OCI-LY3 (cell line): ENCODE data around the gene DNASE1L2.

Source experiments
- H2AFZ ChIP-seq: fragments of 200-600, 300-600 bp; shearing (Covaris generic); 2 replicates; pipeline ENCODE4 v1.6.0; 2014; ENCODE audit warnings: antibody characterized with exemption, low read depth, low read length
- H3K27ac ChIP-seq: fragments of 200-600, 300-600 bp; sonication (generic); 2 replicates; pipeline ENCODE4 v1.5.1; 2014; ENCODE audit warnings: mild to moderate bottlenecking, low read length, moderate library complexity, mixed read lengths
- H3K27me3 ChIP-seq: fragments of 200-600, 300-600 bp; sonication (generic); 2 replicates; pipeline ENCODE4 v1.6.1; 2014; ENCODE audit warnings: low read depth, low read length, mixed read lengths
- H3K36me3 ChIP-seq: fragments of 200-600, 300-600 bp; sonication (generic); replicated peaks from 2 replicates; pipeline ENCODE3; 2014; ENCODE audit warnings: low read depth, low read length, mixed read lengths
- H3K4me1 ChIP-seq: fragments of 300-600, 200-600 bp; sonication (generic); 2 replicates; pipeline ENCODE4 v1.6.1; 2014; ENCODE audit warnings: low read length, mixed read lengths
- H3K4me2 ChIP-seq: fragments of 200-600, 300-600 bp; sonication (generic); 2 replicates; pipeline ENCODE4 v1.6.1; 2014; ENCODE audit warnings: low read length, mixed read lengths
- H3K4me3 ChIP-seq: fragments of 300-600, 200-600 bp; sonication (generic); 2 replicates; pipeline ENCODE4 v1.5.1; 2014; ENCODE audit warnings: antibody characterized with exemption, mild to moderate bottlenecking, low read length, moderate library complexity
- H3K79me2 ChIP-seq: fragments of 300-600, 200-600 bp; shearing (Covaris generic); 2 replicates; pipeline ENCODE4 v1.6.1; 2014; ENCODE audit warnings: mild to moderate bottlenecking, low read length, mixed read lengths
- H3K9ac ChIP-seq: fragments of 300-600, 200-600 bp; shearing (Covaris generic); 2 replicates; pipeline ENCODE4 v1.6.0; 2014; ENCODE audit warnings: mild to moderate bottlenecking, low read length, moderate library complexity
- H3K9me3 ChIP-seq: fragments of 200-600, 300-600 bp; shearing (Covaris generic); 2 replicates; pipeline ENCODE4 v1.6.1; 2014; ENCODE audit warnings: low read length, mixed read lengths; ENCODE audit not compliant: insufficient read depth
- H4K20me1 ChIP-seq: fragments of 200-600, 300-600 bp; sonication (generic); 2 replicates; pipeline ENCODE4 v1.6.1; 2016; ENCODE audit warnings: low read length, mixed read lengths; ENCODE audit not compliant: insufficient read depth
- CTCF ChIP-seq: fragments of 200-600, 300-600 bp; sonication (generic); IDR thresholded peaks from 2 replicates; pipeline ENCODE4 v1.5.1; 2014; ENCODE audit warnings: antibody characterized with exemption, low read length, low read depth
- EZH2phosphoT487 ChIP-seq: fragments of 200-600 bp; shearing (Covaris generic); IDR thresholded peaks from 2 replicates; pipeline ENCODE4 v1.6.1; 2018; ENCODE audit warnings: antibody characterized with exemption, mixed run types, low read depth

Gene DNASE1L2

DNA sequence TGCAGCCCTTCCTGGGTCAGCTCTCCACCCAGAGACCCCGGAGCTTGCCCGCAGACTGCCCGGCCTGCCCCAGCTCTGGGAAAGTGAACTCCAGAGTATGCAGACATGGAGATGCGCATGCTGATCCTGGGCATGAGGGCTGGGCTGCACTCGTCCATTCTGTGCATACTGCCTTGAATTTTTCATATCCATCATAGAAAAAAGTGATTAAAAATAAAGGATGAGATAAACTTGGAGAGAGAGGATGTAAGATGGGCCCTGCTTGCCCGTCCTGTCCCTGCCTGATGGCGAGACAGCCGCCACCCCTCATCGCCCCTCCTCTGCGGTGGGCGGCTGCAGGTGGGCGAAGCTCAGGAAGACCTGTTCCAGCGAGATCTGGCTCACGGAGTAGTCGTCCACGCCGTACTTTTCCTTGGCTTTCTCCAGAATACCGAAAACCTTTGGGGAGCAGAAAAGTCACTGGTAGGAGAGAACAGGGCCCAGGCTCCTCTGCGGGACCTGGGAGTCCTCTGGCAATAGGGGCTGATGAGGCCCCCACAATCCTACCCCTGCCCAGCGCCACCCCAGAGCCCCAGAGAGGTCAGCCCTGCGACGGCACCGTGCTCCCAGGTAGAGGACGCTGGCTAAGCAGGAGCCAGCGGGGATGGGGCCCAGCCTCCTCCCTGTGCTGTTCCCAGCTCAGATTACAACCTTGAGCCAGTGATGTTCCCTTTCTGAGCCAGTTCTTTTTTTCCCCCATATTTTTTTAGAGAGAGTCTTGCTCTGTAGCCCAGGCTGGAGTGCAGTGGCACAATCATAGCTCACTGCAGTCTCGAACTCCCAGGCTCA, 40.3 kb downstream of the DNASE1L2 start:
- H3K4me2 ChIP-seq, result no peak overlapping the region
- no peaks in the 10 kb centered on the region for H3K9me3 ChIP-seq
- H3K27me3 ChIP-seq, result no peaks in the 10 kb centered on the region
- H3K9ac ChIP-seq, result no peak overlapping the region
- no peaks in the 10 kb centered on the region for H4K20me1 ChIP-seq
- H3K36me3 ChIP-seq, result no peaks in the 10 kb centered on the region
- H2AFZ ChIP-seq, result no peak overlapping the region
- H3K4me3 ChIP-seq, result no peak overlapping the region
- no peak overlapping the region for H3K27ac ChIP-seq
- H3K4me1 ChIP-seq, result no peaks in the 10 kb centered on the region
- TF ChIP-seq CTCF (no peak), EZH2phosphoT487 (no peak)
- H3K79me2 ChIP-seq, result no peaks in the 10 kb centered on the region

DNA sequence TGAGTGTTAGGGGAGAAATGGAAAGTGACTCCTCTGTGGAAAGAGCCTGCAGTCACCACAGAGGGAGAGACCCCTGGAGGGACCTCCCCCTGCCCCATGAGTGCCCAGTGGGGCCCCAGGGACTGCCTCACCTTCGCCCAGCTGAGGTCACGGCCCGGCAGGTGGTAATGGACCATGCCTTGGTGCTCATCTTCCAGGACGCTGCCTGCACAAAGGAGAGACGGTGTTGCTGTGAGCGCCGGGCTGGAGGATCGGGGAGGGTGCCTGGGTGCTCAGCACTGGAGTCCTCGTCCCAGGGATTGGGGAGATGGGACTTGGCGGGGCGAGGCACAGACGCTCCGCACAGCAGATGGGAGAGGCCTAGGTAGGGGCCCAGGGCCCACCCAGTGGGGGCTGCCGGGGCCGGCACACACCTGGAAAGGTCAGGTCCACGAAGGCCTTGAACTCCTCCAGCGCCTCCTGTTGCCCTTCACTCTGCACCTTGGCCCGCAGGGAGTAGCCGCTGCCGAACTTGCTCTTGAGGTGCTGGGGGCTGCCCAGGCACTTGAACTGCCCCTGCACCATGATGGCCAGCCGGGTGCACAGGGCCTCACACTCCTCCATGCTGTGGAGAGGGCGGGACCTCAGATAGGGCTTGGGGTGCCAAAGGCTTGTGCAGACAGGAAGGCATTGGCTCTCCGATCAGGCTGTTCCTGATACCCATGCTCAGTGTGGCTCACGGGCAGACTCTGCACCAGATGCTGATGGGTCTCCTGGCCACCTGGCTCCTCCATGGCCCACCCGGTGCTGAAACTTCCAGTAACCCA, 41.4 kb downstream of the DNASE1L2 start:
- Histone ChIP-seq H3K79me2 (no peaks in the 10 kb centered on the region), H3K27ac (no peak overlapping the region), H4K20me1 (no peaks in the 10 kb centered on the region), H3K4me3 (no peak overlapping the region), H3K4me2 (no peak overlapping the region), H3K9ac (no peak overlapping the region), H3K27me3 (no peaks in the 10 kb centered on the region), H3K9me3 (no peaks in the 10 kb centered on the region), H2AFZ (no peak overlapping the region), H3K36me3 (no peaks in the 10 kb centered on the region), H3K4me1 (peaks cover 5% of the 10 kb centered on the region; the same call in 1 of the 2 replicates)
- TF ChIP-seq CTCF (no peak), EZH2phosphoT487 (no peak)

DNA sequence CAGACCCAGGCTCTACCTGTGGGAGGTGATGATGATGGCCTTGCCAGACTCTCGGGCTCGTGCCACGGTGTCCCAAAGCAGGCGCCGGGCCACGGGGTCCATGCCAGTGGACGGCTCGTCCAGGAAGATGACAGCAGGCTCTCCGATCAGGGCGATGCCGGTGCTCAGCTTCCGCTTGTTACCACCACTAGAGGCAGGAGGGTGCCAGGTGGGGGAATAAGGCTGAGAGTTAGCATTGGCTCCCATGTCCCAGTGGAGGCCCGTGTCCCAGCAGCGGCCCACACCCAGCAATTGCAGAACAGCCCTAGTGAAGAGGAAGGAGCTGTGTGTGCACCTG, 42.0 kb downstream of the DNASE1L2 start:
- Histone ChIP-seq H3K4me3 (no peak overlapping the region), H3K4me1 (peaks cover 5% of the 10 kb centered on the region; the same call in 1 of the 2 replicates), H3K79me2 (no peaks in the 10 kb centered on the region), H3K36me3 (no peaks in the 10 kb centered on the region), H4K20me1 (no peaks in the 10 kb centered on the region), H3K9ac (no peak overlapping the region), H3K4me2 (no peak overlapping the region), H3K27me3 (no peaks in the 10 kb centered on the region), H3K27ac (no peak overlapping the region), H3K9me3 (no peaks in the 10 kb centered on the region), H2AFZ (no peak overlapping the region)
- TF ChIP-seq EZH2phosphoT487, result no peak
- no peak for TF ChIP-seq CTCF
